ENCODE data around the gene CAPN2.

CAPN2 gene

DNA sequence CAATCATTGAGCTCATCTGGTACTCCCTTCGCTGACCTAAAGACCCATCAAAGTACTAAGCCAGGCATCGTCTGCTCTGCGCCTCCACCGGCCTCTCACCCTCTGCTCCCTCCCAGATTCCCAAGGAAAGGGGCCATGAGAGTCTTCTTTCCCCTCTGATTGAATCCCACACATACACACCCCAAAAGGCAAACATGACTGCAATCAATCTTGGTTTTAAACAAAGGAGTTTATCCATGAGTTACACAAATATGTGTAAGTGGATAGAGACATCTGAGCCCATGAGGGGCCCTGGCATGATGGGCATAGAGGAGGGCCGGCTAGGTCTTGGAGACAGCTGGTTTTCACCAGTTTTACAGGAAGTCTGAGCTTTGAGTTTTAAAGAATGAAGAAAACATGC lies 50.9 kb downstream of the CAPN2 start:
- no peak for DNase-seq

DNA sequence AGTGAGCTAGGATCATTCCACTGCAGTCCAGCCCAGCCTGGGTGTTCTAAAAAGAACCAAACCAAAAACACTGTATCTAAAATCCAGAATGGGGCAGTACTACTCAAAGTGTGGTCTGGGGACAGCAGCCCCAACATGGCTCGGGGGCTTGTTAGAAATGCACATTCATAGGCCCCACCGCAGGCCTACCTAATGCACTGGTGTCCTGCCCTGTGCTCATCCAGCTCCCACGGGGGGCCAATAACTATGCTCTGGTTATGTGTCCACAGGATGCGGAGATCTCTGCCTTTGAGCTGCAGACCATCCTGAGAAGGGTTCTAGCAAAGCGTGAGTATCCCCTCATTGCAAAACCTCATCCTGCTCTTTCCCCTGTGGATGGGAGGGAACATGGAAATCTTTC lies 51.5 kb downstream of the CAPN2 start:
- DNase-seq: no peak

DNA sequence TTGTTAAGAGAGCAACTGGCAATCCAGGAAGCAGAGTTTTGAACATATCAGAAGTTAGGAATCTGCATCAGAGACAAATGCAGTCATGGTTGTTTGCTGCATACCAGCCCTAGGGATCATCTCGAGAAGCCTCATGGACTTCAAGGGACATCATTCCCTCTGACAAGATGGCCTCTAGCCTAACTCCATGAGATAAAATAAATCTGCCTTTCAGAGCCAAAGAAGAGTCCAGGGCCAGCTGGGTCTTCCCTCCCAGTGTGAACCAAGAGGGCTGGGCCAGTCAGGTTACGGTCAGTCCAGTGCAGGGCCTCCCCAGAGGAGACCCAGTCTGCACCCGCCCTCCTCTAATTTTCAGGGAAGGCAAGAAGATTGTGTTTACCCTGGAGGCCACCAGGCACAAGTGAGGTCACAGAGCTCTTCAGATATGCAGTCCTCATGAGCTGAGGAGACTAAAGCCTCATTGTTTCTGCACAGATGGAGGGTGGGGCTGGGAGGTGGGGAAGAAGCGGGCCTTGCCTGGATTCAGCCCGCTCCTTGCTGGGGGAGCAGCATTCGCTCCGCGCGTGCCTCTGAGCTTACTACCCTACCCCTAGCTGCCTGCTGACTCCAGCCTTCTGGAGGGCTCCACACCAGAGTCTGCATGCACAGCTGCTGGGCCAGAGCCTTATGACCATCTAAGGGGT lies 52.8 kb downstream of the CAPN2 start:
- no peak for DNase-seq

DNA sequence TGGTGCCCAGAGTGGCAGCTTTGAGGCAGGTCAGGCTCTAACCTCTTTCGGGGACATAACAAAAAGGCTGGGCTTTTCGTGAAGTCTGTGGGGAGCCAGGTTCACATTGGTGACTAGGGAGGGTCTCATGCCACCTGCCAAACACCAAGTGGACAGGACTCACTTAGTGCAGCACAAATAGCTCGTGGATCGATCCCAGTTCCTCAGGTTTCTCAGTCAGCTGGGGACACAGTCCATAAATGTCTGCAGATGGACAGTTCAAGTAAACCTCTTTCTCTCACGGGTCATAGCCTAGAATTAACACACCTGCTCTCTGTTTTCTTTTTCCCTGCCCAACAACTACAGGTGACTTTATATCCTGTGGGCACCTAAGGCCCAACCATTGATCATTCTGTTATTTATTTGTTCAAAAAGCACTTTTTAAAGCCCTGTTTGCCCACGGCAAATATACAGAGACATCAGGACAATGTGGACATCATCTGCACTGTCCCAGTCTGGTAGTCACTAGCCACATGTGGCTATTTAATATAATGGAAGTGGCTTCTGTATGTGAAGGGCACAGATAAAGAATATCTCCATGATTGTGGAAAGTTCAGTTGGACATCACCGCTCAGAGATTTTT lies 53.5 kb downstream of the CAPN2 start:
- DNase-seq: no peak

DNA sequence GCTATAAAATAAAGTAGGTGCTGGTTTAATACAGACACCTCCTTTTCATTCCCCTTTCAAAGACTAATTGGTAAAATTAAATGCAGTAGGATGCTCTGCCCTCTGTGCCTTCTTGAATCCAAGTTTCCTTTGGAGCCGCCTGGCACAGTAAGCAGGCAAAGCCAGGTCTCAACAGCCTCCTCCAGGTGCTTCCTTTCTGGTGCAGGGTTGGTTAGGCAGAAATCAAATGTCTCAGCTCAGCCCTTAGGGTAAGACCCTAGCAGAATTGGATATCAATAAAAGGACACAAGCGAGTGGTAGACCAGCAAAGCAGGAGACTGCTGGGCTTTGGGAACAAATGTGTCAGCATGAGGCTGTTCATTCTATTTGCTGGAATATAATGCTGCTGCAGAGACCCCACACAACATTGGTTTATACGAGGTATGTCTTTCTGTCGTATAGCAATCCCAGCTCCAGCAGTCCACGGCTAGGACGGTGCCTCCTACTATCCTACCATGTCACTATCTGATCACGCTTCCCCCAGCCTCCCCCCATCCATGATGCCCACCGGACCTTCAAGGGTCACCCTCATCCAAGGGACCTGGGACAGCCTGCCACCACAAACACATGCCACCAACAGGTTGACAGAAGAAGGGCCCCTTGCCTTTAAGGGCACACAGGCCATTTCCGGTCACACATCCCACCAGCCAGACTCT lies 58.4 kb downstream of the CAPN2 start:
- peak; percentile 49 for DNase-seq

DNA sequence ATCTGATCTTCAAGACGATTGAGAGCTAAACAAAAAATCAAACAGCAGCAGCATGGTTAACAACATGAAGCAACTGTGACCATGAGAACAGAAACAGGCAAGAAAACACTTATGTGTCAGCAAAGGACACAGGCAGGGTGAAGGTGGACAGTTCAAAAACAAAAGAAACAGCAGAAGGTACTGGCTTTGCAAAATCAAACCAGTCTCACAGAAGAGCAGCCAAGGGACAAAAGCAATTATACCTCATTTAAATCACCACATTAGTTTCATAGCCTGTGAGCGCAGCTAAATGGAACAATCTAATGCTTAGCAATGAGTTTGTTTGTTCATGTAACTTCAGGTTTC lies 59.1 kb downstream of the CAPN2 start:
- DNase-seq: no peak

DNA sequence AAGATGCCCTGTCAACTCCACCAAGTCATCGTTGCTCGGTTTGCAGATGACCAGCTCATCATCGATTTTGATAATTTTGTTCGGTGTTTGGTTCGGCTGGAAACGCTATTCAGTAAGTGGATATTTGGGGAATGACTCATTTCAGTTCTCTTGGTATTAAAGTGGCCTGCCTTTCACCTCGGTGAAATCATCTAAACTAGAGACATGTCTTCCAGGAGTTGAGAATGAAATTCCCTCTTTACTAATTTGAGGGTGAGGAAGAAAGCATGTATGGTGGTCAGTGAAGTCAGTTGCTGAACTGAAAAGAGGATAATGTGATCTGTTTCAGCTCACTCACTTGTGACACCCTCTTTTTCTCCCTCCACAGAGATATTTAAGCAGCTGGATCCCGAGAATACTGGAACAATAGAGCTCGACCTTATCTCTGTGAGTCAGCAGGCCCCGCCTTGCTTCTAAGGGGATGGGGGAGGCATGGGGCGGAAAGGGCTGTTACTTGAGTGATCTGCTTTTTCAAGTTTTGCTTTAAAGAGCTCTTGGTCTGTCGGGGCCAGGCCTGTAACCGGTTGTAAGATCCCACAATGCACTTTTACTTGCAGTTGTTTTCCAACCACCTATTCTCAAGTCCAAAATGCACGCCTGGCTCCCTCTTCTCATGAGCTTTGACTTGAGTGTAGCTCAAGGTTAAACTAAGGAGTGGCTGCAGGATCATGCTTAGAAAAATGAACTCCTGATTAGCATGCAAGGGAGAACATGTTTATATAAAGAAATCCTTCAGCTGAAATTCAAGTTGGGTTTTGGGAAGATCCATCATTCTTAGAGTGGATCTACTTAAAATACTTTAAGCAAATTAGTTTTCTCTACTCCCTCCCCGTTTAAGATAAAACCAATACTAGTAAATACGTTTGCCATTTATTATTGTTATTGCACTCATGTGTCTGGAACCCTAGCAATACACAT lies 59.8 kb downstream of the CAPN2 start:
- DNase-seq: peak; percentile 49

DNA sequence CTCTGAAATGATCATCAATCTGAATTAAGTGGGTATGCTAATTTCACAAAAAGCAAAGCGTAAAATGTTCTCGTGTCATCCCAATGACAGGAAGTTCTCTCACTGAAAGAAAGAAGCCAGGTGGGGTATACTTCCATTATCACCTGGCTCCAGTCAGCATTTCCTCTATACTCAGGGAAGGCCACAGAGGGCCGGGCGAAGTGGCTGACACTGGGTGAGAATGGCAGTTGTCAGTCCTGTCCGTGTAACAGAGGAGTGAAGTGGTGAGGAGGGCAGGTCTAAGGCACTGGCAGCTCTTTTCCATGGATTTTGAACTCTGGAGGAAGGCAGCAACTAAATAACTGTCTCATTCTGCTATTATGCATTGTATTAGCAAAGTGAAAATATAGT lies 60.4 kb downstream of the CAPN2 start:
- DNase-seq: no peak

DNA sequence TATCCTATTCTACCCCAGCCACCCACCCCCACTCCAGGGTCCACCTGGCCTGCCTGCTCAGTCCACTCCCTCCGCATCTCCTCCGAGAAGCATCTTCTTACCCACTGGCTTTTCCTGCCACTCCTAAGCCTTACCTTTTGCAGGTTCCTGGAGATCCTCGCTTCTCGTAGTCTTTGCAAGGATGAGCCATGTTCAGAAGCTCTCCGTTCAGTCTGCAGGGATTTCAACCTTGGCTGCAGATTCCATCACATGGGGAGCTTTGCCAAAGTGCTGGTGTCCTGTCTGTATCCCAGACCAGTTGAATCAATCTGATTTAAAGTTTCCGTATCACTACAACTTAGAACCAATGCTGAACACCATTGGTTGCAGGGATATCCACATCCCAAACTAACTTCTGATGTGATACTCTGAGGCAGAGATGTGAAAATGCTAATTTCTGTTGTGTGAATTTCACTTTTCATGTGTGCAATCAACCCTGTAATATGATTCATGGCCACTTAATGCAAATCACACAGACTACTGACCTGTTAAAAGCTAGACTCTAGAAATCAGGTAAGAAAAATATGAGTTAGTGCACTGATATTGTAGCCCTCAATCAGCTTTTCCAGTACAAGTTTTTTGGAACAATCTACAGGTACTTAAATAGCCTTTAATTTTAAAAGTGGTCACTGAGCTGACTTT lies 61.9 kb downstream of the CAPN2 start:
- DNase-seq: peak; percentile 48

DNA sequence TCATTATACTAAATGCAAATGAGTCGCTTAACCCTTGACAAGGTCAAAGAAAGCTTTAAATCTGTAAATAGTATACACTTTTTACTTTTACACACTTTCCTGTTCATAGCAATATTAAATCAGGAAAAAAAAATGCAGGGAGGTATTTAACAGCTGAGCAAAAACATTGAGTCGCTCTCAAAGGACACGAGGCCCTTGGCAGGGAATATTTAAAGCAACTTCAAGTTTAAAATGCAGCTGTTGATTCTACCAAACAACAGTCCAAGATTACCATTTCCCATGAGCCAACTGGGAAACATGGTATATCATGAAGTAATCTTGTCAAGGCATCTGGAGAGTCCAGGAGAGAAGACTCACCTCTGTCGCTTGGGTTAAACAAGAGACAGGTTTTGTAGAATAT lies 62.7 kb downstream of the CAPN2 start:
- no peak for DNase-seq

DNA sequence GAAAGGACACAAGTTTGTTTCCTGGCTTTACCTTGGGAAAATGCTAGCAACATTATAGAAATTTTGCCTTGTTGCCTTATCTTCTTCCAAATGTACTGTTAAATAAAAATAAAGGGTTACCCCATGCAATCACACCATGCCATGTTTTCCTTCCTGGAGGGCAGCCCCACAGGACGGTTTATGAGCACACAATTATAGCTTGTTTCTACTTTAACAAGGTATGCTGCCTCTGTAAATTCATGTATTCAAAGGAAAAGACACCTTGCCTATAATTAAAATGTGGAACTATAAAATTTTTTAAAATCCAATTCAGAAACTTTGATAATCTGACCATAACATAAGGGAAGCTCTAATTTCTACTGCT lies 63.4 kb downstream of the CAPN2 start:
- no peak for DNase-seq

DNA sequence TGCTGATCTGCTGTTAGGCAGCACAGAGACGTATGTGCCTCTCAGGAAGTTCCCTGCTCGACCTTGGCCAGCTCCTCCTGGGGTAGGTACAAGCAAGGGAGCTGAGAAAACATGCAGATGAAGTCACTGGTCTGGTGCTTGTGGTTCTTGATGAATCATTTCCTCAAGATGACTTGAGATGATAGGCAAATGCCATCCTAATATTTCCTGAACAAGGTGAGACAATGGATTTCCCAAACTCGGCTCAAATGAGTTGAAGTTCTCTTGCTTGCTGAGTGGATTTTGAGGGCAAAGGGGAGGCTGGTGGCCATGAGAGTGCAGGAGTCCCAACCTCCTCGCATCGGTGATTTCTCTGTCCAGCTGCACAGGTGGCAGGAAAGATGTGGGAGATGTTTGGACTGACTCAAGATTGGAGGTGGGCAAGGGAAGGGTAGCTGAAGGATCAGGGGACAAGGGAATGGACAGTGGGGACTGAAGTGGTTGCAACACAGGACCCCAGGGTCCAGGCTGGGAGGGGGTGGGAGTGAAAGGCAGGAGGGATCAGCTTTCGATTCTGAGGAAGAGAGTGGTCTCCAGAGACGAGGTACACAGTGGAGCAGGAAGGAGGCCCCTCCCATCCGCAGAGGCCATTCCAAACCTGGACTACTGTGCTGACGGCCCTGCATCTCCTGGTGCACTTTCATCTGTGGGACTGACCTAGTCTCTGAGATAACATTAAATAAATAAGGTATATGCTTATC lies 63.9 kb downstream of the CAPN2 start:
- no peak for DNase-seq

DNA sequence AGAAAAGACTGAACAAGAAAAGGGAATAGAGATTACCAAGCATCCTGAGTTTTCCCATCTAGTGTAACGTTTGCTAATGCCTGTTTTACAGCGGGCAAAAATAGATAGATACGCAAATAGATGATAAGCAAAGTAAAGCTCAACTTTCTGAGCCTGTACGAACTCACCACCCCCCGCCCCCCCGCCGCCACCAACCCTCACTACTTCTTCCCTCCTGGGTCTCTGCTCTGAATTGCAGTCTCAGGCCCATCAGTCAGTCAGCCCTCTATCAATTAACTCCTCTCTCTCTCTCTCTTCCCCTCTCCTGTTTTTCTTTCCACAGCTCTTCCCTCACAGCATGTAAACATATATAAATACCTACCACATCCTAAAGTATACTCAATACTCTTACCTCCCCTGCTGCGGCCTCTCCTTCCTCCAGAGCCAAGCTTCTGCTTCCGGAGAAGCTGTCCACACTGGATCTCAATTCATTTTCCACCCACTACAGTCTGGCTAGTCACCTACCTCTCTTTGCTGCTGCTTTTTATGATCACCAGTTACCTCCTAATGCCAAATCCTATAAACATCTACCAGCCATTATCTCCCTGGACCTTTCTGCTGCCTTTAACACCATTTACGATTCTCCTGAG lies 64.6 kb downstream of the CAPN2 start:
- DNase-seq: no peak

DNA sequence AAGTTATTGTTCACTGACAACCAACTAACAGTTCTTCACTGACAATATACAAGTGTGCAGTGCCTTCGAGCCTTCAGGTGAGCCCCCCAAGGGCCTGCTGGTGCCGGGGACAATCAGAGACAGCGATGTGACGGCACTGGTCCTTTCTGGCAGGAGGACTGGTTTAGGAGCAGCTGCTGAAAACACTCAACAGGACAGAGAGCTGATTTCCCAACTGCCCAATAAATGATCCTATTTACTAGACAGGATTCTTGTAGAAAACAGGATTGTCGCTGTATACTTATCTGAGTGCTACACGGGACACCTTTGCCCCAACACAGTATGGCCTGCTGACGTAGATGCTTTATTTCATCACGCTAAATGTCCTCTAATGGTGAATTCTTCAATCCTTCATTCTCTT lies 68.0 kb downstream of the CAPN2 start:
- DNase-seq: no peak

DNA sequence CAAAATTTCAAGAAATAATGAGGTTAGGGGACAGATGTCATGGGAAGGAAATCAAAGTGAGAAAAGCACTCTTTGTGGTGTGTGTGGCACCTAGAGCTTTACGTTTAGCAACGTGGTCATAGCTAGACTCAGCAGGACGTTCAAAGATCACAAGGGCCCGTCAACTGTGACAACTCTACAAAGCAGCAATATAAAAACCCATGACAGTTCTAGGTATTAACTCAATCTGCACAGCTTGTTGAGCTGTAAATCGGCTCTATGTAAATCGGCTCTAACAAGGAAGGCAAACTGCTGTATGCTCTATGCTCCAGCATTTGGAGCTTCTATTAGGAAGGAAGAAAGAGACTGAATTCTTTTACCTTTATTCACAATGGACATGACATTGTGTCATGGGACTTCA lies 68.6 kb downstream of the CAPN2 start:
- no peak for DNase-seq

DNA sequence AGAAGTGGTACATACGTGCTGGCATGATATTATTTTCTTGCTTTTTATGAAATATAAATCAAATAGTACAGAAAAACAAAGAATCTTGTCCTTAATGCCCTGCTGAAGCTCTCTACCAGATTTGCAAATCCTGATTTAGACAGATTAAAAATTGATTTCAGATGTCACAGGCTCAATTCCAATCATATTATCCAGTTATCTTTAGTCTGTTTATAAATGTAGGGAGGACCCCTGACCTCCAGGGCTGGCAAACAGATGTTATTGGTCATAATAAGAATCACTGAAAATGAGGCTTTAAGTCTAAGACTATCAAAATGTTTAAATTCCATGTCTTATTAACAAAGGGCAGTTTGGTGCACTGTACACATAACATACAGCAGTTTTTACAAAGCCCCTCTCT lies 71.3 kb downstream of the CAPN2 start:
- DNase-seq: no peak

DNA sequence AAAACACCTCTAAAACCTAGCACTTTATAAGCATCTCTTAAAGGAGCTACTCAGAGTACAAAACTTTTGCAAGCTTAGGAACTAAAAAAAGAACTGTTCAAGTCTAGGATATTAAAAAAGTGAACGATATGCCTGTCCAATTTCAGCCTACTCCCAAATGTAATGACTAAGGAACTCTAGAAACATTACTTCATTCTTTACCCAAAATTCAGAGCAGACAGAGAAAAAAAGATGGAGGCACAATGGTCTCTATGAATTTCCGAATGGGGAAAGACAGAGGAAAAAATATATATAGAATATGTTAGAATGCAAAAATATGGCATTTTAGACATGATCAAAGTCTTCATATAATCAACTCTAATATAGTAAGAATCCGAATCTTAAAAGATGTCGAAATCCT lies 72.2 kb downstream of the CAPN2 start:
- DNase-seq: no peak

DNA sequence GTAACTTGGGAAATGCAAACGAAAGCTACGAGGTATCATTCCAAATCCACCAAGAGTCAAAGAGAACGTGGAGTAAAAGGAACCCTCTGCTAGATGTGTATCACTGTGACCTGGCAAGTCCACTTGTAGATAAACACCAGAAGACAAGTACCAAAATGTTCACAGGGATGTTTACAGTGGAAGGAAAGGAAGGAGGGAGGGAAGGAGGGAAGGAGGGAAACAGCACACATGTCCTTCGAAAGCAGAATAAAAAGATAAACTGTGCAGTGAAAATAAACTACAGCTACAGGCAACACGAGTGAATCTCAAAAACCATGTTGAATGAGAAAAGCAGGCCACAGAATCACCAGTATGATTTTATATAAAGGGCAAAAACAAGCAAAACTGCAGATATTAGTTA lies 73.5 kb downstream of the CAPN2 start:
- DNase-seq: no peak

DNA sequence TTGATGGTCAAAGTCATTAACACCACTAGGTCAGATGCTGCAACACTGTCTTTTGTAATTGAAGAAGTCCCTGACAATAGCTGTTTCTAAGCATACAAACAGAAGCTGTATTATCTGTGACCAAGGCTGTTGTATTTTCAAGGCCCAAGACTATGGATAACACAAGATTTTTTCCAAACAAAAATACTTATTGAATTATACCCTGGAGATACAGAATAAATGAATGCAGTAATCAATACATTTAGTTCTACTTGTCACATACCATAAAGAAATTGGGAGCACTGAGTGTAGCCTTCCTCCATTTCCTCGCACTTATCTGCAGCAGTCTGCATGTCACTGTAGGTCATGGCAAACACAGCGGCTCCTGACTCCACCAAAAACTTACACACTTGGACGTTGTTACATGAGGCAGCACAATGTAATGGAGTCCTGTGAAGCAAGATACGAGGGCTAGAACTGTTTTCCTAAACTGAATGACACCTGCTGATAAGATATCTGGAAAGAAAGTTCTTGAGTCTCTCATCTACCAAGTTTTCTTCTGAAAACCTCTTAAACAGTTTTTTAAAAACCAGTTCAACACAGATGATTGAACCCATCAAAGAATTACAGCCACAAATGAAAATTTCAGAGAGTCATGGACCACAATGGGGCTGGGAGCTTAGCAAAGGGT lies 76.5 kb downstream of the CAPN2 start:
- no peak for DNase-seq

DNA sequence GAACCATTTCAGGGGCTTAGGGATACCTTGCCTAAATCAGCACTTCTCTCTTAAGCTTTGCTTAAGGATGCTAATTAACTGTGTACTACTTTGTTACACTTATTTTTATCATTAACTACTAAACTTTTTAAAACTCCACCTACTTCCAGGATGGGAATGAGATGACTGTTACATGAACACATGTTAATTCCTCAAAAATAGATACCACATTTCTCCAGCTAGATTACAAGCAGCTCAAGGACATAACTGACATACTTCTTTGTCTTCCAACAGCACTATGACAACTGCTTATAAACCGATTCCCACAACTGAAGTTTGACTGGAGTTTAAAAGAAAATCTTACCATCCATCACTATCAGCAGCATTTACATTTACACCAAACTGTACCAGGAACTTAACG lies 79.7 kb downstream of the CAPN2 start:
- DNase-seq: no peak

DNA sequence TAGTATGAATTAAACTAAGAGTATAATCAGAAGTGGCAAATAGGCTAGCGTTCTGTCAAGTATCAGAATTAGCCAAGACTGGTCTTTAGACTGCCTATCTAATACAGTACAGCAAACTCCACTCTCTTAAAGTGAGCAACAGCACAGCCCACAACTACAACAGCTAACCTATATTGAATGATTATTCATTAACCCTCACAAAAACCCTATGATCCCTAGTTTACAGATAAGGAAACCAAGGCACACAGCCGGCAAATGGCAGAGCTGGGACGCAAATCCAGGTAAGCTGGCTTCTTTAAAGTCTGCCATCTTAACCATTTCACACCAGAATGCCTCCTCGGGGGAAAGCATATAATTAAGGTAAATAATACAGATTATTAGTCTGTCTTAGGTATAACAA lies 81.4 kb downstream of the CAPN2 start:
- no peak for DNase-seq

Data from activated CD8-positive, alpha-beta memory T cell treated with anti-CD3 and anti-CD28 coated beads for 24 hours (primary cell).